Fibroblast of pulmonary artery (primary cell): Measurements from ENCODE around the gene STOX1.
A peak's percentile ranks its signal among the peaks of the same experiment; 100 is the strongest.
"Not testable (repeated sequence)": the region's sequence is repeated elsewhere in the genome, so short reads cannot be mapped to it uniquely, and the experiment has no call there.

Source experiments
- DNase-seq: peaks from one replicate; pipeline ENCODE4 v3.0.0-alpha.2; 2010; ENCODE audit warnings: low read depth
- H3K4me3 ChIP-seq: replicated peaks from 2 replicates; pipeline ENCODE4 v1.5.1; 2011; ENCODE audit warnings: low read depth, mild to moderate bottlenecking, control low read depth, low read length, moderate library complexity
- CTCF ChIP-seq: IDR thresholded peaks from 2 replicates; pipeline ENCODE4 v1.5.1; 2011; ENCODE audit warnings: mild to moderate bottlenecking, control low read depth, low read length, inconsistent platforms; ENCODE audit errors: missing control alignments

Gene STOX1

DNA sequence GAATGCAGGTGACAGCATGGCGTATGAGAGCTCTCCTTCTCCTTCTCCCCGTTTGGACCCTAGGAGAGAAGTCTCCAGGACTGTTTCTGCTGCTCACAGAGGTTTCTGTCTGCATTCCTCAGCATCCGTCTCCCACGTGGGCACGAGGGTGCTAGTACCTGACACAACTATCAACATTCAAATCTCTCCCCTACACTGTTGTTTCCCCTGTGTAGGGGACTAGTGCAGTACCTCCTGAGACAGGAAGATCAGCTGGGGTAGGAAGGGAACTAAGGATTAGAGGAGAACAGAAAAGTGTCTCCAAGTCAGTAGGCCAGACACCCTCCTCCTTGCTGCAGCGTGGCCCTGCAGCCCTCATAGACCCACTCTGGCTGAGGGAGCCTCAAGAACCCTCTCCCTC, 29.0 kb downstream of the STOX1 start:
- TF ChIP-seq CTCF = no peak
- no peak overlapping the region for H3K4me3 ChIP-seq
- no peak for DNase-seq

DNA sequence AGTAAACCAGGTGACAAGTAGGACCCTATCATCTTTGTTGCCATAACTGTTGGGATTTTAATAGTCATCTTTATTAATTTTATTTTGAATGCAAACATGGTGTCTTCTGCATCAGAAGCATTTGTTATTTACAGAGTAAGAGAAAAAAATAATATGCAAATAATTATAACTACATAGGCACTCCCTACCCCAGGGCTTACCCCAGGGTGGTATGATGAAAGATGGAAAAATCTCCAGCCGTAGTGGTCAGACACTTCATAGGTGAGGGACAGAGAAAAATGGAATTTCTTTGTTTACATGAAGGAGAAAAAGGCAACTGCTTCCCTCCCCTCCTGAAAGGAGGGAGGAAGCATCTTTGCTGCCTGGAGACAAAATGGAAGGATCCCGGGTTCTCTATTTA, 29.7 kb downstream of the STOX1 start:
- no peak for TF ChIP-seq CTCF
- H3K4me3 ChIP-seq = no peak overlapping the region
- DNase-seq = no peak

DNA sequence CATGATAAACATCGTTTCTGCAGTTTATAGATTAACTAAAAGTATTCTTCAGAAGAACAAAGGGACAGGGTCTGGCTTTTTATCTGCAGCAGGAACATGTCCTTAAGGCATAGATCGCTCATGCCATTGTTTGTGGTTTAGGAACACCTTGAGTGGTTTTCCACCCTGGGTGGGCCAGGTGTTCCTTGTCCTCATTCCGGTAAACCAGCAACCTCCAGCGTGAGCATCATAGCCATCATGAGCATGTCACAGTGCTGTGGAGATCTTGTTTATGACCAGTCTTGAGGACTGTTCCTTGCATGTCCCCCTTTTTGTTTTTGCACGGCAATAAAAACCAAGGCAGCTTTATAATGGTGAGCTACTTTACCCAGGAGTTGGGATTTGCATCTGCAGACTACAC, 33.9 kb downstream of the STOX1 start:
- TF ChIP-seq CTCF = no peak
- no peak overlapping the region for H3K4me3 ChIP-seq
- DNase-seq = peak; percentile 4

DNA sequence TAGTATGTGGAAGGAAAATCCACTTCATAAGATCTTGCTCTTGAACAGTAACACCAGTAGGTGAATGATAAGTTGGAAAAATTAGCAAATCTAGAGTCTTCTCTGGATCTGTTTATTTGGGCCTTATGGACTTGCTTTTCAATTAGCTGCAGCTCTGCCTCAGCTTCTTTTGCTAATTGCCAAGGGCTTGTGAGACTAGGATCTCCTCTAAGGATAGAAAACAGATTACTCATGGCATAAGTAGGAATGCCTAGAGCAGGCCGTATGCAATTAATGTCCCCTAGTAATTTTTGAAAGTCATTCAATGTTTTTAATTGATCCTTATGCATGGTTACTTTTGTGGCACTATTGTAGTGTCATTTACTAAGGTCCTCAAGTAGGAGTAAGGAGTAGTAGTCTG, 37.3 kb downstream of the STOX1 start:
- H3K4me3 ChIP-seq = no peak overlapping the region
- no peak for TF ChIP-seq CTCF
- no peak for DNase-seq

GRCh38 chr10:68868173-68868572, 40.8 kb downstream of the STOX1 start:
- not testable (repeated sequence) for DNase-seq, H3K4me3 ChIP-seq

DNA sequence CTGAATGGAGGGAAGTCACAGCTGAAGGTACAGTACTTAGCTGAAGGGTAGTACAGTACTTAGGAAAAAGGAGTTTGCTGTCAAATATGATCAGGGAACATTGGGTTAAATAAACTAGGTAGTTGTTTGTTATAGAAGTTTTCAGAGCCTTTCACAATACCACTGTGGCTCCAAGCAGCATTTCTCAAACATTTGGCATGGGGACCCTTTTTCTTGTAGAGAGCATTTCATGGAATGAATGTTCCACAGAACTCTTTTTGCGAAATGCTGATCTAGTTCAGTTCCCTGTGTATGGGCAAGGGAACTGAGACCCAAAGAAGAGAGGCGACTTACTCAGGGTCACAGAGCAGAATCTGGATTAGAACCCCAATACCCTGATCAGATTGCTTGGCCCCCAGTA, 42.3 kb downstream of the STOX1 start:
- DNase-seq = peak; percentile 16
- no peak overlapping the region for H3K4me3 ChIP-seq
- no peak for TF ChIP-seq CTCF

GRCh38 chr10:68870061-68870460, 42.7 kb downstream of the STOX1 start:
- DNase-seq = no peak
- no peak for TF ChIP-seq CTCF
- no peak overlapping the region for H3K4me3 ChIP-seq
